HG03521 (cell line): ENCODE data around the gene GAB4.
"Not testable (repeated sequence)": the region's sequence is repeated elsewhere in the genome, so short reads cannot be mapped to it uniquely, and the experiment has no call there.

Source experiments
- ATAC-seq: cut with Tn5 transposase; IDR thresholded peaks from one replicate; pipeline ENCODE4 v1.9.1; 2021; ENCODE audit warnings: mild to moderate bottlenecking, moderate library complexity; ENCODE audit not compliant: unreplicated experiment

The GAB4 gene, protein sequence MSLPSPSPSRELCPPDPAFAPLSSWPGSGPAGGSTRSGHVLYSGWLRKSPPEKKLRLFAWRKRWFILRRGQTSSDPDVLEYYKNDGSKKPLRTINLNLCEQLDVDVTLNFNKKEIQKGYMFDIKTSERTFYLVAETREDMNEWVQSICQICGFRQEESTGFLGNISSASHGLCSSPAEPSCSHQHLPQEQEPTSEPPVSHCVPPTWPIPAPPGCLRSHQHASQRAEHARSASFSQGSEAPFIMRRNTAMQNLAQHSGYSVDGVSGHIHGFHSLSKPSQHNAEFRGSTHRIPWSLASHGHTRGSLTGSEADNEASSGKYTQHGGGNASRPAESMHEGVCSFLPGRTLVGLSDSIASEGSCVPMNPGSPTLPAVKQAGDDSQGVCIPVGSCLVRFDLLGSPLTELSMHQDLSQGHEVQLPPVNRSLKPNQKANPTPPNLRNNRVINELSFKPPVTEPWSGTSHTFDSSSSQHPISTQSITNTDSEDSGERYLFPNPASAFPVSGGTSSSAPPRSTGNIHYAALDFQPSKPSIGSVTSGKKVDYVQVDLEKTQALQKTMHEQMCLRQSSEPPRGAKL

DNA sequence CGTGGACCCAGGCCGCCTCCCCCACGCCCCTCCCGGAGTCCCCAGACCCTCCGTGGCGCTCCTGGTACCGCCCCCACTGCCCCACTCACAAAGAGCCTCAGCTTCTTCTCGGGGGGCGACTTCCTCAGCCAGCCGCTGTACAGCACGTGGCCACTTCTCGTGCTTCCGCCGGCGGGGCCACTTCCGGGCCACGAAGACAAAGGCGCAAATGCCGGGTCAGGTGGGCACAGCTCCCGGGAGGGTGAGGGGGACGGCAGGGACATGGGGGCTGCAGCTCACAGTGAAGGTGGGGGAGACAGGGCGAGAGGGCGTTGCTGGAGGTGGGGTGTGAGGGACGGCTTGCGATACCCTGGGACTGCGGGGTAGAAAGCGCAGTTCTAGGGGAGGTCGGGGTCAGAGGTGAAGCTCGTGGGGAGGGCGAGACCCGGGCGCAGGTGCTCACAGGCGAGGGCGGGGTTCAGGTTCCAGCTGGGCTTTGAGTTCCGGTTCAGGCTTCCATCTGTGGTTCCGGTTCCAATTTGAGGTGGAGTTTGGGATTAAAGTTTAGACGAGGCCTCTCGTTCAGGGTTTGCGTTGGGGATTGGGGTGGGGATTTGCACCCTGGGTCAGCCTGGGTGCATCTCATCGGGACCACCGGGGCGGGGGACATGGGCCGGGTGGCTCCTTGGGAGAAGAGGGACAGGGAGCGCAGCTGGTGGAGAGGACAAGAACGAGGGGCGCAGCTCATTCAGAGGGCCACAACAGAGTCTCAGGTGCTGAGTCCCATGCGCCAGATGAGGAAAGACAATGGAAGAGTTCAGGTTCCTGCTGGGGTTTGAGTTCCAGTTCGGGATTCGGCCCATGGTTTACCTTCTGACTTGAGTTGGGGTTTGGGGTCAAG lies at the start of gene GAB4:
GAB4 (minus strand) TSS at position 371 of the 880 bp plus-strand sequence; CDS start at position 263, 108 bp downstream.
- no peak for ATAC-seq

DNA sequence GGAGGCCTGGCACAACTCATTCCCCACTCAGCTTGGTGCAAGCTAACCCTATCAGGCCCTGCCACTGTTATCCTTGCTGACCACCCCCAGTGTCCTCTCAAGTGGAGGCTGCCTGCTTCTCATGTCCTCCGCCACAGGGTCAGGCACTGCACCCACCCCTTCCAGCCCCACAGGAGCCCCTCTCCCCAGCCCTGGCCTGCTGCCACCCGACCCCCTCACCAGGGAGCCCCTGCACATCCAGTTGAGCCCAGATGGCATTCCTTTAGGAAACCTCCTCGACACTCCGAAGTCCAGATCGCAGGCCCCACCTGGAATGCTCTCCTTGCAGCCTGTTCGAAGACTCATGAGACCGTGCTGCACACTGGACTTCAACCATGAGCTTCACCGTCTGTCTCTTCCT lies 48.8 kb upstream of the GAB4 start:
- ATAC-seq = no peak

DNA sequence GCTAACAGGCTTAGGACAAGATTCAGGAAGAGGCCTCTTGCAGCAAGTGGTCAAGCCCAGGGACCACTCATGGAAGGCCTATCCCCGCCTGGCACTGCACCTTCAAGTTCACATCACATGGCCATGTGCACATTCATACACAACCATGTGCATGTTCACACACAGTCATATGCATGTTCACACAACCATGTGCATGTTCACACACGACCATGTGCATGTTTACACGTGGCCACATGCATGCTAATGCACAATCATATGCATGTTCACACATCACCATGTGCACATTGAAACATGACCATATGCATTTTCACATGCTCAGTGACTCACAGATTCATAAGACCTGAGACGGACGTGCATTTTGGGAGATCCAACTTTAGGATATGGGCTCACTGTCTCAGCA lies 48.0 kb upstream of the GAB4 start:
- no peak for ATAC-seq

DNA sequence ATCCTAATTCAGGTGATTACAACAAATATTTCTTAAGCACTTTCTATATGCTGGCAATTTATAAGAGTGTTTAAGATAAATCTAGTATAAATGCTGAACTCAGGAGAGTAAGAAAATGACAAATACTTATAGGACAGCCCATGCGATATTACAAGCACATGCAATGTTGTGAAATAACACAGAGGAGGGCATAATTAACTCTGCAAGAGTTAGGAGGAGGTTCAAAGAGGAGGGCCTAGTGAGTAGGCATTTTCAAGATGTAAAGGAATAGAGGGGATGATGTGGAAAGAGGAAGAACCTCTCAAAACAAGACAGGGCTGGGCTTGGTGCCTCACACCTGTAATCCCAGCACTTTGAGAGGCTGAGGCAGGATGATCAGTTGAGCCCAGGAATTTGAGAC lies 39.6 kb upstream of the GAB4 start:
- no peak for ATAC-seq

DNA sequence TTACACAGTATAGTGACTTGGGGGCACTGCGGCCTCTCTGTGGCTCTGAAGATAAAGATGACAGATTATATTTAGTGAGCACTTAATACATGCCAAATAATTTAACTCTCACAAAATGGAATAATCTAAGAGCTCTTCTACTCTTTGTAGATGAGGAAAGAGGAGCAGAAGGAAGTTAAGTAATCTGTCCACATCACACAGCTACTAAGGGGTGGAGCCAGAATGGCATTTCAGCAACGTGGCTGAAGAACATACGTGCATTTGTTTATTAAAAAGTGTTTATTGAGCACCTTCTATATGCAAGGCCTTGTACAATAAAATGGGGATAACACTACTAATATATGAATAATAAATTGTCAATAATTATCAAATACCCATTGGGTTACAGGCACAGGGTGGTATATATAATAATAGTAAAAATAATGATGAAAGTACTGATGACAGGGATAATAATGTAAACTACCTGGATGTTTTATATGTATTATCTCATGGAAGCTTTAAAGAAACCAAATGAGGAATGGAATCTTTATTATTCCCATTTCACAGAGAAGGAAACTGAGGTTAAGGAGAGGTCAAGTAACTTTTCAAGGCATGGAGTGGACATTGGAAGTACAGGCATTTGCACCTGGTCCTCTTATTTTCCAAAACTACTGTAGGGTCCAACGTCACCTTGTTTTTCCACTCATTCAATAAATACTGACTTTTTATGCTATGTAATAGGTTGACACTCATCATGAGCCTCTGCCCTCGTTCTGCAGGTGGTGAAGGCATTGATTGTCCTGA lies 38.7 kb upstream of the GAB4 start:
- no peak for ATAC-seq

DNA sequence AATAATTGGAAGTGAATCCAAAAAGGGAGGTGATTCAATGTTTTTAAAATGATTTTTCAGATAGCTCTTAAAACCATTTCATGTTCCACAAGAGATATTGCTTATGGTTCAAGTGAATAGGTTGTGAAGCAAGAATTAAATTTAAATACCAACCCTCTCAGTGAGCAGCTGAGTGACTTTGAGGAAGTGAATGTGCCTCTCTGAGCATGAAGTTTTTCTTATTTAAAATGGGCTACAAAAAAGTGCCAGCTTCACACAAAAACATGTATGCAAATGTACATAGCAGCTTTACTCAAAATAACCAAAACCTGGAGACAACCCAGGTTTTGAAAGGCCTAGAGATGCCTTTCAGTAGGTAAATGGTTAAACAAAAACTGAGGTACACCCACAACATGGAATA lies 35.5 kb upstream of the GAB4 start:
- ATAC-seq = no peak

DNA sequence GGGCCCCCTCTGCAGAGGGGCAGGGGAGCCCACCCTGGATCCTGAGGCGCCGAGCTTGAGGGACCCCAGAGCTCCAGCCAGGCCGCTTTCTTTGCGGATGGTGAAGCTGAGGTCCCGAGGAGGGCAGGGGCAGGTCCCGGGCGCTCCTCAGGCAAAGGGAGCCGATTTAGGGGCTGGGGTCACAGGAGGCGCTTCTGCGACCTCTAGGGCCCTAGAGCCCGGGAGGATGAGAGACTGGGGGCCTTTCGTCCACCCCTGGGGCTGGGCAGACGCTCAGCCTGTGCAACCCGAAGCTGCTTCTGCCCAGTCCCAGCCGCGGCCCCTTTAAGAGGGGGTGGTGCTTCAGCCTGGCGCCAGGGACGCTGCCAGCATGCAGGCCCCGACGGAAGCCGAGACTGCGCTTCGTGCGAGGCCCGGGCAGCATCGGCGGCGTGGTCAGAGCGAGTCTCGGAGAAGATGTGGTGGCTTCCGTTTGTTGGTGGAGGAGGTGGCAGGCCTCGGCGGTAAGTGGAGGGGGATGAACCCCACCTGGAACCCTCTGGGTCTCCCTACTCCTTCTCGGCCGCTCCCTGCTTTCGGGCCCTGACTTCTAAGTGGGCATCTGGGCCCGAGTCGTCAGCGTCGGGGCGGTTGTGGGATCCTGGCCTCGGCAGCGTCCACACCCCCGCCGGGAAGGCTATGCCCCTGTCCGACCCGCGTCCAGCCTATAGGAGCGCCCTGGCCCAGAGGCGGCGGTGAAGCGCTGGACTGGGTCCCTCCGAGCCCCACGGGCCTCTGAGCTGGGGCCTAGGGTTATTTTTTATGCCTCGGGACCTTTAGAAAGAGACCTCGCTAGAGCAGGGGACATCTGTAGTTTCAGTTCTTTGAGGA lies 29.1 kb upstream of the GAB4 start:
- peak; percentile 71 for ATAC-seq

DNA sequence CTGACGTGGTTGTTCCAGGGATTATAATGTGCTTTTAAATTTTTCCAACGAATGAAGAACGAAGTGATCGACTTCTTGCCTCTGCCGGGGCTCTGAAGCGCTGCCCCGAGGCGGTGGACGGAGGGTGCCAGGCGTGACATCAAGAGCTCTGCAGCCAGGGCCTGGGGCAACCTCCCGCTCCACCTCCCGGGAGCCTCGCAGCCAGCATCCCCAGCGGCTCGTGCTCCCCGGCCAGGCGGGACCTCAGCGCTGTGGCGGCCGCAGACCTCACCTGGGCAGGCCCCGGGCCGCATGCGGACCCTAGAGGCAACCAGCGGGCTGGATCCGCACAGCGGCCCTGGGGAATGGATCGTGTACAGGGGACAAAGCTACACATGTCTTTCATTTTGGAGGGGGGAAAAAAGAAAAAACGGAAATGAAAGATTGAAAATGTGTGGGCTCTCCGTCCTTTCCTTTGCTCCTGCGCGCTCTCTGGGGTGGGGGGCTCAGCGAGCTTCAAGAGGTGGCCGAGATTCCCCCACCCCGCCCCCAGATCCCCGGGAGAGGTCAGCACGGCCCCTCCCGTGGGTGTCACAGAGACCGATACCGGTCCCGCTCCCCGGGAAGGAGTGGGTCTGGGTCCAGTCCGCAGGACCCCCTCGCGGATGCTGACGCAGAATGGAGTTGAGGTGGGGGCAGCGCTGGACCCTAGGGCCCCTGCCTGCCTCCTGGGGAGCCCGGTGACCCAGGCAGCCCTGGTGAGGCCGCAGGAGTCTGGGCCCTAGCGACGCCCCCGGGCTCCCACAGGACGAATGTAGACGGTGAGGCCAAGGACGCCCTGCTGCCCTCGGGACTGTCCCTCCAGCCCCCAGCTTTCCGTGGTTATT lies 28.2 kb upstream of the GAB4 start:
- peak; percentile 37 for ATAC-seq

DNA sequence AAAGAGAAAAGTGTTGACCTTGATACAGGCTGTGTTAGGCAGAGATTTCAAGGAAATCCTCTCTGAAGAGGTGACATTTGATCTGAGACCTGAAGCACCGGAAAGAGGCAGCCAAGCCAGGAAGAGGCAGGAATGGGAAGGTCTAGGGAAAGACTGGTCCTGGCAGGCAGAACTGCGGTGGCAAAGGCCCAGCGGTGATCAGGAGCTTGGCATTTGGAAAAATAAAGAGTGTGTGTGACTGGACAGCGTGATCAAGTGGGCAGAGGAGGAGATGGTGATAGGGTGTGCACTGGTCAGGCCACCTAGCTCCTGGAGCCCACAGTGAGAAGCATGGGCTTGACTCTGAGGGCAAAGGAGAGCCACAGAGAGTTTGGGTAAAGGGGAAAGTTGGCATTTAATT lies 27.2 kb upstream of the GAB4 start:
- no peak for ATAC-seq

DNA sequence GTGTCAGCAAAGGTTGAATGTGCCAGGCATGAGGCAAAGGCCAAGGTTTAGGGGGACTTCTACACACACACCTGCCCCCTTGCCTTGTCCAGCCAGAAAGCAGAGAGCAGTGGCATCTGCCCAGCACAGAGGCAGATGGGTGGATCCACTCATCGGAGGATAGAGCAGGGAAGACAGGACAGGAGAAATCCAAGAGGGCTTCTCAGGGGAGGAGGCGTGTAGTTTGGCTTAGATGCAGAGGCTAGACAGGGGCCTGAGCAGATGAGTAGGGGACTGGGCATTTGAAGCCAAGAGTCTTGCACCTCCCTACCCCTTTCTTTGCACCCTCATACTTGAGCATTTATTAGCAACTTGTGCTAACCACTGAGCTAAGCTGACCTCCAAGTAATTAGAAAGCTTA lies 26.5 kb upstream of the GAB4 start:
- ATAC-seq = not testable (repeated sequence)

DNA sequence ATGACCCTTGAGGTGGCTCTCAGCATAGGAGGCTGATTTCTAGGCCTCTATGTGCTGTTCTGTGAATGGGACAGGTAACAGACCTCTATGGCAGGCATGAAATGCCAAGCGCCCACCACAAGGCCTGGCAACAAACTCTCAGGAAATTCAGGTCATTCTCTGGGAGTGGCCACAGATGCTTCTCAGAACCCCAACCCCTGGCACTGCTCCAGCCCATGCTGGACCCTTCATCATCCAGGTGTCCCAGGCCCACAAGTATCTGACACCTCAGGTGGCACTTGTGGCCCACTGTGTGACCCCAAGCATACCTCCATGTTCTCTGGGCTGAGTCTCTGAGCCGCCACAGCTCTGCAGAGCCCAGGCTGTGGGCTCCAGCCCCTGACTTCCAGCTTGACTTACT lies 24.3 kb upstream of the GAB4 start:
- not testable (repeated sequence) for ATAC-seq

DNA sequence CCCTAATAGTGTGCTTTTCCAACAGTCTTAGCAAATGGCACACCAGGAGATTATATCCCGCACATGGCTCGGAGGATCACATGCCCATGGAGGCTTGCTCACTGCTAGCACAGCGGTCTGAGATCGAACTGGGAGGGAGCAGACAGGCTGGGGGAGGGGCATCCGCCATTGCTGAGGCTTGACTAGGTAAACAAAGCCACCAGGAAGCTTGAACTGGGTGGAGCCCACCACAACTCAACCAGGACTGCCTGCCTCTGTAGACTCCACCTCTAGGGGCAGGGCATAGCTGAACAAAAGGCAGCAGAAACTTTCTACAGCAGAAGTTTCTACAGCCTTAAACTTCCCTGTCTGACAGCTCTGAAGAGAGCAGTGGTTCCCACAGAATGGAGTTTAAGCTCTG lies 16.4 kb upstream of the GAB4 start:
- ATAC-seq = not testable (repeated sequence)

DNA sequence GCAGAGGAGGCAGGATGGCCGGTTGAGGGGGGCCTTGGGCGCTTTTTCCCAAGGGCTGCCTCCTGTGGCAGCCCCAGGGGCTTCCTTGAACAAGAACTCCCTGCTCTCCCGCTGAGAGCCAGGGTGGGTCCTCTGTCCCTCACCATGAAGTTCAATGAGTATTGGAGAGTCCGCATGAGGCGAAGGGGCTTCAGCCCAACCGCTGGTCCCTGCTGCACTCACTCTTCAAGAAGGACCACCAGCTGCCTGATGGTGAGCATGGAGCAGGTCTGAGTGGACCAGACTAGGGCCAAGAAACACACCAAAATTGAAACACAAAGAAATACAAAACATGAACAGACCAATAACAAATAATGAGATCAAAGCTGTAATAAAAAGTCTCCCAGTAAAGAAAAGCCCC lies 7.5 kb upstream of the GAB4 start:
- ATAC-seq = not testable (repeated sequence)

DNA sequence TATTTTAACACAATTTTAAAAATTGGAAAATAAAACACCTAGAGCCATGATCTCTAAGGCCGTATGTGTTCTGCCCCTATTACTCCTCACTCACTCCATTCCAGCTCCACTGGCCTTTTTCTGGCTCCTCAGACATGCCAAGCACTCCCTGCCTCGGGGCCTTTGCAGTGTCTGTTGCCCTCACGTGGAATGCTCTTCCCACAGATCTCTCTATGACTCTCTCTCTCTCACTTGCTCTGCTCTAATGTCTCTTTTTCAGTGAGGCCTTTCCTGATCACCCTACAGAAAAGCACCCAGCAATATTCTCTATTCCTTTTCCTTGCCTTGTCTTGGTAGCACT lies 6.0 kb upstream of the GAB4 start:
- ATAC-seq = not testable (repeated sequence)

DNA sequence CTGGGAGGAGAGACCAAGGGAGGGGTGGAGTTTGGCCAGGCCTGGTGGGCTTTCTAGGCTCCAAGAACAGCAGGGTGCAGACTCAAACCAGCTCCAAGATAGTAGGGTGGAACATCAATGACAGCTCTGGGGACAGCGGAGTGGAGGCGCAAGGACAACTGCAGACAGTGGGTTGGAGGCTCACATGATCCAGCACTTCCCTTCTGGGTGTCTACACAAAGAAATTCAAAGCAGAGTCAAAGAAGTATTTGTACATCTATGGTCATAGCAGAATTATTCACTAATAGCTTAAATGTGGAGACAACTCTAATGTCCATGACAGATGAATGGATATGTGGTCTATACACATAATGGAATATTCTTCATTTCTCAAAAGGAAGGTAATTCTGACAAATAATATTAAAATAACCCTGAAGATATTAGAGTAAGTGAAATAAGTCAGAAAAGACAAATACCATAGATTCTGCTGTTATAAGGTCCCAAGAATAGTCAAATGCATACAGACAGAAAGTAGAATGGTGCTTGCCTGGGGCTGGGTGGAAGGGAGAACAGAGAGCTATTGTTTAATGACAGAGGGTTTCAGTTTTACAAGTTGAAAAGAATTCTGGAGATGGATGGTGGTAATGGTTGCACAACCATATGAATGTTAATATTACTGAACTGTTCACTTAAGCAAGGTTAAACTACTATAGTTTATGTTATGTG lies 5.5 kb upstream of the GAB4 start:
- no peak for ATAC-seq

DNA sequence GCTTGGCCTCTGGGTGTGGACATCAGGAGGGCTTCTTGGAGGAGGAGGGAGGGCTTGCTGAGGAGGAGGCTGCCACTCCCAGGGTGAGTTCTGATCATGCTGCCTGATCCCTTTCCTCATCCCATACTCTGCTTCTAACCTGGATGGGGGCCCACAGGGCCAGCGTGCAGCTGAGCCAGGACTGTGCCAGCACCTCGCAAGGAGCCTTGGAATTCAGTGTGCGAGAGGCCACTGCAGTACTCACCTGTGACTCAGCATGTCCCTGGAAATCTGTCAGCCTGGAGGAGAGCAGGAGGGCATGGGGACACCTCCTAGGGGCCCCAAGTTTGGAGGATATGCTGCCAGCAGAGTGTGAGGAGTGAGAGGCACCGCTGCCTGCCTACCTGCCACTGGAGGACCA lies 4.2 kb upstream of the GAB4 start:
- ATAC-seq = no peak

DNA sequence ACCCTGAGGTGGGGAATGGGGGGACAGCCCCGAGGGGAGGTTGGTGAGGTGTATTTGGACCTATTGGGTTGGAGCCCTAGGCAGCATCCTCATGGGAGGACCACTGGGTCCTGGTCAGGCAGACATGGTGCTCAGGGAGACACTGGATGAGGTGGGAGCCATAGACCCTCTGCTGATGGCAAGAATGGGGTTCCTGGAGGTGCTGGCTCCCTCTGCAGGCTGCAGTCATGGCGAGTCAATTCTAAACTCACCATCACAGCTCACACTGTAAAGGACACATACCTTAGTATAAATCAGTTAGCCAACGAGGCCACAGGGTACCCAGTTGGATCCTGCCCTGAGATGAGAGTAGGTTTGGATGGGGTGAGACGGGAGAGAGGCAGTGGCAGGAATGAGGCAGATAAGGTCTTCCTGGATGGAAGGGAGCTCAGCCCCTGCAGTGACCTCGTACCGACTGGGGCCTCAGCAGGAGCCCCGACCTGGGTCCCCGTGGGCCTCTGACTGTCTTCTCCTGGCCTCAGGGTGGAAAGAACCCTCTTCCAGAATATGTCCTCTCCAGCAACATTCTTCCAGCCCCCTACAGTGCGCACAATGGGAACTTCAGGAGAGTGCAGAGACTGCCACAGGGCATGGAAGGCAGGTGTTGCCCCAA lies 1.7 kb upstream of the GAB4 start:
- no peak for ATAC-seq

DNA sequence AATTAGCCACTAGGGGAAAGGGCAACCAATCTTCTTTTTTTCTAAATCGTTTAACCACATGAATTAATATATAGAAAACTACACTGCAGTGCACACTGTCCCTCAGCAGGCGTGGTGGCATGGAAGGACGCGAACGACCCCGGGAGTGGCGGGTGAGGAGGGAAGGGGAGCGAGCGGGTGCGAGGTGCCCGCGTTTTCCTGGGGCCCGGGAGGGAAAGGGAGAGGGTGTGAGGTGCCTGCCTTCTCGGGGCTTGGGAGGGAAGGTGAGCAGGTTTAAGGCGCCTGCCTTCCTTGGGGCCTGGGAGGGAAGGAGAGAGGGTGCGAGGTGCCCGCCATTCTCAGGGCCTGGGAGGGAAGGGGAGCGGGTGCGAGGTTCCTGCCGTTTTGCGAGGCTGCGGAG lies 765 bp downstream of the GAB4 start:
- ATAC-seq = no peak
